Esophagus squamous epithelium (tissue), 5 donors: ENCODE results near the gene ZBED4. TPM values are rescaled to one million over a fixed set of nuclear protein-coding genes. Genes with fewer than 3 reads are reported as not detected.
A peak's percentile ranks its signal among the peaks of the same experiment; 100 is the strongest.

Source experiments
- DNase-seq: peaks from one replicate; lab custom pipeline; 2025; lab: John Stamatoyannopoulos, UW
- H3K27ac ChIP-seq, 4 donors: fragments of 200-600 bp; sonication (generic); one replicate each; pipeline ENCODE4 v1.5.1; 2016 to 2019; ENCODE audit warnings: mild to moderate bottlenecking in 1 of 4
- H3K27me3 ChIP-seq, 4 donors: fragments of 200-600 bp; sonication (generic); 1 replicate in 3 of 4; 2 replicates in 1 of 4; pipeline versions ENCODE4 v1.5.1 to v1.6.0; 2017 to 2021; ENCODE audit warnings: antibody characterized with exemption in 1 of 4
- H3K36me3 ChIP-seq, 3 donors: fragments of 200-600 bp; sonication (generic); one replicate each; pipeline ENCODE4 v1.5.1; 2016 to 2019
- H3K4me1 ChIP-seq, 3 donors: fragments of 200-600 bp; sonication (generic); one replicate each; pipeline ENCODE4 v1.5.1; 2017 to 2019
- H3K4me3 ChIP-seq, 4 donors: fragments of 200-600 bp; sonication (generic); 1 replicate in 3 of 4; 2 replicates in 1 of 4; pipeline ENCODE4 v1.5.1; 2016 to 2019; ENCODE audit warnings: mild to moderate bottlenecking in 2 of 4, moderate library complexity in 1 of 4
- H3K9me3 ChIP-seq, 3 donors: fragments of 200-600 bp; sonication (generic); one replicate each; pipeline ENCODE4 v1.5.1; 2016 to 2019
- POLR2A ChIP-seq, 4 donors: fragments of 450-650 bp; IDR thresholded peaks; one replicate each; pipeline ENCODE4 v1.6.1; 2017; ENCODE audit warnings: antibody characterized with exemption in 4 of 4, mild to moderate bottlenecking in 4 of 4, moderate library complexity in 3 of 4
- WGBS, 2 donors: methylation state at CpG; one replicate each; pipeline ENCODE4 v1.1.5; 2018; 5-methylcytosine and 5-hydroxymethylcytosine counted together
- intact Hi-C: fragments of 100-400 bp; cut with DNase I; formaldehyde crosslinking; loops from one replicate; pipeline ENCODE4 v1.15.0; 2022
- total RNA-seq, 4 donors: library from RNA; depleted of rRNA; stranded (reverse); fragments of >200 nt; gene quantifications; one replicate each; pipeline ENCODE4 v1.1.0, GENCODE V29; 2016
- TF ChIP-seq, protein P1 (sequence below), 6 experiments: fragments of 450-650 bp in 4 of 6; fragments of 200-600 bp in 2 of 6; sonication (generic) in 2 of 6; IDR thresholded peaks; one replicate each; pipeline ENCODE4 v1.5.1; 2016 to 2019; ENCODE audit warnings: antibody characterized with exemption in 6 of 6, mild to moderate bottlenecking in 4 of 6, moderate library complexity in 4 of 6
- donor health status: DM: yes; HTN: yes; CAD: no.

The ZBED4 gene
- total RNA-seq, 4 donors from 2014 or later = 9.6 to 14.1 (median 13.7) TPM

DNA sequence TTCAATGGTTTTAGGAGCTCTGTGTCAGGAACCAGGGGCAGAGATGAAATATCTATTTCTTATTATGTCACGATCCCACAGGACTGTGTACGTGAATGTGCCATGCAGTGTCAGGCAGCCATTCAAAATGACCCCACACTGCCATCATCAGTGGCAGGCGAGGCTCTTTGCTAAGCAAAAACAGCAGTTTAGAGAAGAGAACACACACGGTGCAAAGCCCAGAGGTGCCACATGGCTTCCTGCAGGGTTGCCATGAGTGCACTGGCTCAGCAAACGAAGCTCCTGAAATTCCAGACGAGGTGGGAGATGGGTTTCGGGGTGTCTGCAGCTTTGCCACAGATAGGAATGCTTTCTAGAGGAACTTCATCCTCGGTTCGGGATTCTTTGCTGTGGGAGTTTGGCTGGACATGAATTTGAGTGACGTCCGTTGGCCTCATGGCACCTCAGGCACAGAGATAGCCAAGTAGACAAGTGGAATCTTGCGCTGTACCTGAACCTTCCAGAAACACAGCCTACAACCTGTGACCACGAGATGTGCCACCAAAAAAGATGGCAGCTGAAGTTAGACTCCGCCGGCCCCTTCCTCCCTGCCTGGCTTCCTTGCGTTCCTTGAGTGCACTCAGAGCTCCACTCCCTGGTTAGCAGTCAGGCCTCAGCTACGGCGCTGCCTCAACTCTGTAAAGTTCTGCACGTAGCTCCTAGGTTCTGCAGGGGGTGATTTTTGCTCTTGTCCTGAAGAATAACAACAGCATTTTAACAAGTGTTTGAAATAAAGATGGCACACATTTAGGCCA is 7.8 kb upstream of the ZBED4 start:
- Histone ChIP-seq H3K4me1 (peaks cover 15 to 24% (median 18%) of the 10 kb centered on the region in 3 donors), H3K4me3 (no peak overlapping the region), H3K27ac (no peak overlapping the region), H3K27me3 (peaks cover 16 to 61% (median 23%) of the 10 kb centered on the region in 4 donors), H3K36me3 (no peaks in the 10 kb centered on the region), H3K9me3 (no peaks in the 10 kb centered on the region)
- no peak for DNase-seq
- no peak for TF ChIP-seq POLR2A (IDR thresholded peaks at IDR 0.05)
- TF ChIP-seq, protein P1, sequence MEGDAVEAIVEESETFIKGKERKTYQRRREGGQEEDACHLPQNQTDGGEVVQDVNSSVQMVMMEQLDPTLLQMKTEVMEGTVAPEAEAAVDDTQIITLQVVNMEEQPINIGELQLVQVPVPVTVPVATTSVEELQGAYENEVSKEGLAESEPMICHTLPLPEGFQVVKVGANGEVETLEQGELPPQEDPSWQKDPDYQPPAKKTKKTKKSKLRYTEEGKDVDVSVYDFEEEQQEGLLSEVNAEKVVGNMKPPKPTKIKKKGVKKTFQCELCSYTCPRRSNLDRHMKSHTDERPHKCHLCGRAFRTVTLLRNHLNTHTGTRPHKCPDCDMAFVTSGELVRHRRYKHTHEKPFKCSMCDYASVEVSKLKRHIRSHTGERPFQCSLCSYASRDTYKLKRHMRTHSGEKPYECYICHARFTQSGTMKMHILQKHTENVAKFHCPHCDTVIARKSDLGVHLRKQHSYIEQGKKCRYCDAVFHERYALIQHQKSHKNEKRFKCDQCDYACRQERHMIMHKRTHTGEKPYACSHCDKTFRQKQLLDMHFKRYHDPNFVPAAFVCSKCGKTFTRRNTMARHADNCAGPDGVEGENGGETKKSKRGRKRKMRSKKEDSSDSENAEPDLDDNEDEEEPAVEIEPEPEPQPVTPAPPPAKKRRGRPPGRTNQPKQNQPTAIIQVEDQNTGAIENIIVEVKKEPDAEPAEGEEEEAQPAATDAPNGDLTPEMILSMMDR (IDR thresholded peaks at IDR 0.05) = no peak
- intact Hi-C loops = no loop called here
- WGBS, 2 donors = 63 to 65% methylated on average over 15 to 19 of the region's 19 CpGs

DNA sequence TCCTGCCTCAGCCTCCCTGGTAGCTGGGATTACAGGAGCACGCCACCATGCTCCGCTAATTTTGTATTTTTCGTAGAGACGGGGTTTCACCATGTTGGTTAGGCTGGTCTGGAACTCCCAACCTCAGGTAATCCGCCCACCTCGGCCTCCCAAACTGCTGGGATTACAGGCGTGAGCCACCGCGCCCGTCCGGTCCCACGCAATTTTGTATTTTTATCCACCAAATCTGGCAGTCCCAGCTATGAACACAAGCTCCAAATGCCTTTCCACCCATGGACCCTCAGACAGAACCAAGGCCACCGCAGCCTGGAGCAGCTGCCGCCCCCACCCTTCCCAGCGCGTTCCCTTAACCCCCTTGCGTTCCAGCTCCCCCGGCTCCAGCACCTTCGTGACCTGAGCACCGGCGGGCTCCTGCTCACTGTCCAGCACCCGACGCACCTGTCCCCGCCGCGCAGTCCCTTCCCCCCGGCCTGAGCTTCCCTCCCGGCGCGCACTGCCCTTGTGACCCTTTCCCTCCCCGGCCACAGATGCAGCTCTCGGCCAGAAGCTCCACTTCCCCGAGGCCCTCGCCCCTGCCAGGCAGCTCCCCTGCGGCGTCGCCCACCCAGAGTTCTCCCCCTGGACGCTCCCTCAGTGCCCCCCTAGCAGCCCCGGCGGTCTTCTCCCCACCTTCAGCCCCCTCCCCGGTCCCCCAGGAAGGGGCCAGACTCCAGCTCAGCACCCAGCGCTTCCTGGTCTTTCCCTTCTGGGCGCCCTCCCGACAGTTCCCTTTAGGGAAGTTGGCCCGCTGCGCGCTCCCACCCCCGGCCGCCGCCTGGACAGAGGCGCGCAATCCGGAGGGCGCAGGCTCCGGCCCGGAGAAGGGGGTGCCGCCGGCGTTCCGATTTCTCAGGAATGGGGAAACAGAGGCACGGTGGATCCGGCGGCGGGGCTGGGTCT is 5.6 kb upstream of the ZBED4 start:
- peak overlapping the region in 2 of 4 donors; percentile 21 to 29 for H3K27ac ChIP-seq

DNA sequence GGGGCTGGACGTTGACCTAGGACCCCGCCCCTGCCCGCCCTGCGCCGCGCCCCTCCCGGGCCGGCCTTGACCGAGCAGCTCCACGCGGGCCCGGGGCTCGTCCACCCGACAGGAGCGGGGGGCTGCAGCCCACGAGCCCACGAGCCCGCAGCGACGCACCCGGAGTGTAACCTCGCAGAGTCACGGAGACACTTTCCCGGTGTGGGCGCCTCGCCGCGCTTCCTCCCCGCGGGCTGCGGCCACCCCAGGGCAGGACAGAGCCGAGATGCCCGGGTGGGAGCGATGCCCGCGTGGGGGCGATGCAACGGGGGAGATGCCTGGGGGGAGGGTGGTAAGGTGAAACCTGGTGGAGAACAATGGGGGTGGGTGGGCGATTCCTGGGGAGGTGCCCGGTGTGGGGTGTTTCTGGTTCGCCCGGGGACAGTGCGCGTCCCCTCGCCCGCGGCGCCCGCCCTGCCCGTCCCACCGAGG is 4.9 kb upstream of the ZBED4 start:
- H3K9me3 ChIP-seq = no peaks in the 10 kb centered on the region
- 2% methylated on average over 8 of the region's 51 CpGs; no CpG with 5 or more reads in 1 of the 2 donors for WGBS, 2 donors
- no peaks in the 10 kb centered on the region for H3K36me3 ChIP-seq
- H3K27ac ChIP-seq = peak overlapping the region in 2 of 4 donors; percentile 21 to 29
- peaks cover 20 to 33% (median 24%) of the 10 kb centered on the region in 3 donors for H3K4me1 ChIP-seq
- peak overlapping the region; percentile 19 to 69 (median 42) for H3K4me3 ChIP-seq
- H3K27me3 ChIP-seq = peaks cover 16 to 67% (median 23%) of the 10 kb centered on the region in 4 donors
- TF ChIP-seq, protein P1 (IDR thresholded peaks at IDR 0.05) = no peak
- no peak for TF ChIP-seq POLR2A (IDR thresholded peaks at IDR 0.05)
- no peak for DNase-seq
- intact Hi-C loops = no loop called here

More for the DNA sequence above, 5.6 kb upstream of the ZBED4 start:
- no peaks in the 10 kb centered on the region for H3K36me3 ChIP-seq
- peaks cover 20 to 31% (median 24%) of the 10 kb centered on the region in 3 donors for H3K4me1 ChIP-seq
- 42 to 57% methylated on average over 22 to 32 of the region's 64 CpGs for WGBS, 2 donors
- no peaks in the 10 kb centered on the region for H3K9me3 ChIP-seq
- peak overlapping the region; percentile 19 to 69 (median 42) for H3K4me3 ChIP-seq
- intact Hi-C loops = no loop called here
- TF ChIP-seq, protein P1 (IDR thresholded peaks at IDR 0.05) = no peak
- no peak for TF ChIP-seq POLR2A (IDR thresholded peaks at IDR 0.05)
- H3K27me3 ChIP-seq = peaks cover 16 to 67% (median 23%) of the 10 kb centered on the region in 4 donors
- DNase-seq = no peak

DNA sequence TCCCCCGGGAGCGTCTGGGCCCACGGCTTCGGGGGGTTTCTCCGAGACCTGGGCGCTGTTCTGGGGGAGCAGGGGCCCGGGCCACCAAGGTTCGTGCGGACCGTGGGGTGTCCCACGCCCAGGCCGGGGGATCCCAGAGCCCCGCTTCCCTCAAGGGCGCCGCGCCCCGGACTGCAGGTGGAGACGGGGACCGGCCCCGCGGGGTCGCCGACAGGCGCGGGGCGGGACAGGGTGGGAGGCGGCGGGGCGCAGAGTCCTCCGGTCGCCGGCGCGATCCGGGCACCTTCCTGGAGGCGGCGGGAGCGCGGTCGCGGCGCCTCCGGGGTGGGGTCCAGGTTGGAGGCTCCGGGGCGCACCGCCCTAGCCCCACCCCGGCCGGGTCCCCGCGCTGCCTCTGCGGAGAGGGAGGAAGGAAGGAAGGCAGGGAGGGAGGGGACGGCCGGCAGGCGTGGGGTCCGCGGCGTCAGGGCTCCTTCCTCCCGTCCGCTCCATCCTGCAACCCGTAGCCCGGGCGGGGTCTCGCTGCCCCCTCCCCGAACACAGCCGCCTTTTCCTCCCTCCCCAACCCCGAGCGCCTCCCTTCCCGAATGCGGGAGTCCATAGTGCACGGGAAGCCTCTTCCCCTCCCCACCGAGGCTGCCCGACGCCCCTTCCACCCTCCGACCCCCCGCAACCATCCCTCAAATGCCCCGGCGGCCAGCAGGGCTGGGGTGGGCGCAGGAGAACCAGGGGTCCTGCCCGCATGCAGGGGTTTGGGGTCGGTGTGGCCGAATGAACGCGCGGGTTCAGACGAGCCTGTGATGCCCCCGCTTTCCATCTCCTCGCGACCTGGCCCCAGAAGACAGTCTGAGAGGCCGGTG is 4.3 kb upstream of the ZBED4 start:
- H3K4me3 ChIP-seq = peak overlapping the region; percentile 19 to 69 (median 42)
- DNase-seq = no peak

More for the DNA sequence above, 4.3 kb upstream of the ZBED4 start:
- Histone ChIP-seq H3K36me3 (no peaks in the 10 kb centered on the region), H3K9me3 (no peaks in the 10 kb centered on the region), H3K27me3 (peaks cover 16 to 67% (median 23%) of the 10 kb centered on the region in 4 donors), H3K4me1 (peaks cover 20 to 35% (median 24%) of the 10 kb centered on the region in 3 donors), H3K27ac (no peak overlapping the region)
- no peak for TF ChIP-seq POLR2A (IDR thresholded peaks at IDR 0.05)
- TF ChIP-seq, protein P1 (IDR thresholded peaks at IDR 0.05) = no peak
- 0 to 21% methylated on average over 7 to 8 of the region's 89 CpGs for WGBS, 2 donors
- intact Hi-C loops = no loop called here
